CD14-positive monocyte (primary cell): ENCODE results near the gene AGPAT2. TPM values are rescaled to one million over a fixed set of nuclear protein-coding genes. Genes with fewer than 3 reads are reported as not detected.
A peak's percentile ranks its signal among the peaks of the same experiment; 100 is the strongest.

Source experiments
- DNase-seq, 3 donors: peaks; one replicate each; pipeline ENCODE4 v3.0.0-alpha.2; 2011 to 2022
- H2AFZ ChIP-seq: 2 replicates; pipeline ENCODE4 v1.6.0; 2012; ENCODE audit warnings: mild to moderate bottlenecking, low read depth, low read length, inconsistent platforms; ENCODE audit not compliant: insufficient read depth, poor library complexity, severe bottlenecking
- H3K27ac ChIP-seq, 2 donors: 1 replicate in 1 of 2; 2 replicates in 1 of 2; pipeline ENCODE4 v1.5.1; 2012 to 2013; ENCODE audit warnings: low read length in 2 of 2, control low read depth in 1 of 2, inconsistent platforms in 1 of 2, low read depth in 1 of 2, mild to moderate bottlenecking in 1 of 2
- H3K27me3 ChIP-seq, 2 donors: one replicate each; pipeline versions ENCODE4 v1.6.0 to v1.6.1; 2011 to 2013; ENCODE audit warnings: low read length in 2 of 2; ENCODE audit not compliant: control insufficient read depth in 2 of 2, insufficient read depth in 2 of 2
- H3K36me3 ChIP-seq, 2 donors: replicated peaks in 1 of 2; 1 replicate in 1 of 2; 2 replicates in 1 of 2; pipeline versions ENCODE4 v1.5.1 to v1.6.1; 2012 to 2013; ENCODE audit warnings: low read length in 2 of 2, control low read depth in 1 of 2, inconsistent platforms in 1 of 2, mild to moderate bottlenecking in 1 of 2; ENCODE audit not compliant: insufficient read depth in 2 of 2, control insufficient read depth in 1 of 2
- H3K4me1 ChIP-seq, 2 donors: 1 replicate in 1 of 2; 2 replicates in 1 of 2; pipeline versions ENCODE4 v1.5.1 to v1.6.1; 2012 to 2013; ENCODE audit warnings: low read length in 2 of 2, control low read depth in 1 of 2, inconsistent platforms in 1 of 2, mild to moderate bottlenecking in 1 of 2, moderate library complexity in 1 of 2; ENCODE audit not compliant: insufficient read depth in 2 of 2, control insufficient read depth in 1 of 2
- H3K4me2 ChIP-seq: replicated peaks from 2 replicates; pipeline ENCODE3; 2012; ENCODE audit warnings: low read length, moderate library complexity, mild to moderate bottlenecking; ENCODE audit not compliant: poor library complexity, severe bottlenecking; ENCODE audit errors: extremely low read depth
- H3K4me3 ChIP-seq, 3 experiments: fragments of 200-600 bp in 1 of 3; sonication (generic) in 1 of 3; replicated peaks in 1 of 3; 1 replicate in 2 of 3; 2 replicates in 1 of 3; pipeline ENCODE4 v1.5.1; 2011 to 2013; ENCODE audit warnings: low read length in 3 of 3, mild to moderate bottlenecking in 3 of 3, control low read depth in 2 of 3, low read depth in 2 of 3, inconsistent platforms in 1 of 3, moderate library complexity in 1 of 3
- H3K79me2 ChIP-seq: 2 replicates; pipeline ENCODE4 v1.6.0; 2012; ENCODE audit warnings: mild to moderate bottlenecking, control low read depth, inconsistent platforms, low read length, moderate library complexity; ENCODE audit not compliant: insufficient read depth
- H3K9ac ChIP-seq: 2 replicates; pipeline ENCODE4 v1.6.0; 2017; ENCODE audit warnings: low read length, mild to moderate bottlenecking; ENCODE audit not compliant: insufficient read depth, poor library complexity, severe bottlenecking
- H3K9me3 ChIP-seq, 2 donors: replicated peaks in 1 of 2; 1 replicate in 1 of 2; 2 replicates in 1 of 2; pipeline versions ENCODE4 v1.5.1 to v1.6.1; 2012 to 2013; ENCODE audit warnings: low read length in 2 of 2, control low read depth in 1 of 2; ENCODE audit not compliant: control insufficient read depth in 1 of 2, insufficient read depth in 1 of 2
- H4K20me1 ChIP-seq: 2 replicates; pipeline ENCODE4 v1.6.0; 2012; ENCODE audit warnings: mild to moderate bottlenecking, low read length, control low read depth, moderate library complexity; ENCODE audit not compliant: insufficient read depth
- H3K27ac Mint-ChIP-seq, 7 donors: one replicate each; pipeline ENCODE4 v1.8.0; 2020; ENCODE audit warnings: mild to moderate bottlenecking in 7 of 7, mixed read lengths in 7 of 7, moderate library complexity in 6 of 7, inconsistent platforms in 2 of 7
- H3K27me3 Mint-ChIP-seq, 3 donors: one replicate each; pipeline ENCODE4 v1.8.0; 2021 to 2022; ENCODE audit warnings: low read depth in 3 of 3, mild to moderate bottlenecking in 3 of 3, mixed read lengths in 3 of 3, moderate library complexity in 3 of 3, inconsistent platforms in 1 of 3
- H3K36me3 Mint-ChIP-seq, 2 donors: one replicate each; pipeline ENCODE4 v1.8.0; 2020; ENCODE audit warnings: mixed read lengths in 2 of 2, inconsistent platforms in 1 of 2, mild to moderate bottlenecking in 1 of 2
- H3K4me1 Mint-ChIP-seq: one replicate; pipeline ENCODE4 v1.8.0; 2020; ENCODE audit warnings: mild to moderate bottlenecking, mixed read lengths
- H3K4me3 Mint-ChIP-seq, 2 donors: one replicate each; pipeline ENCODE4 v1.8.0; 2020; ENCODE audit warnings: mild to moderate bottlenecking in 2 of 2, mixed read lengths in 2 of 2, moderate library complexity in 1 of 2
- H3K9me3 Mint-ChIP-seq, 7 donors: one replicate each; pipeline ENCODE4 v1.8.0; 2020 to 2022; ENCODE audit warnings: mixed read lengths in 7 of 7, mild to moderate bottlenecking in 6 of 7, moderate library complexity in 6 of 7, inconsistent platforms in 2 of 7
- CTCF ChIP-seq: fragments of 200-600 bp; IDR thresholded peaks from one replicate; pipeline ENCODE4 v1.8.0; 2022; ENCODE audit warnings: antibody characterized with exemption, mild to moderate bottlenecking
- WGBS: methylation state at CpG from one replicate; pipeline ENCODE4 v1.1.5; 2013; ENCODE audit warnings: missing lambda C conversion rate; ENCODE audit not compliant: insufficient coverage; 5-methylcytosine and 5-hydroxymethylcytosine counted together
- intact Hi-C, 2 donors: fragments of 100-400 bp; cut with micrococcal nuclease; formaldehyde crosslinking; loops; one replicate each; pipeline versions ENCODE4 v1.15.0 to v1.15.1; 2023
- polyA plus RNA-seq, 3 donors: library from polyadenylated mRNA; depleted of rRNA in 1 of 3; unstranded in 2 of 3; stranded (reverse) in 1 of 3; fragments of 300-500 nt in 2 of 3; fragments of >200 nt in 1 of 3; fragmentation: Illumina TruSeq in 2 of 3; gene quantifications; 1 replicate in 2 of 3; 2 replicates in 1 of 3; pipeline ENCODE4 v1.2.3, GENCODE V29; 2012 to 2021

Gene AGPAT2
- polyA plus RNA-seq, 3 donors: 80.1 to 139 (median 116) TPM

- H3K4me1 ChIP-seq: peaks cover 41 to 61% of the 10 kb centered on the region in 2 donors
- Mint-ChIP-seq H3K36me3 (peaks cover 0 to 12% of the 10 kb centered on the region in 2 donors), H3K4me3 (no peak overlapping the region), H3K27me3 (no peaks in the 10 kb centered on the region), H3K9me3 (peaks cover 0 to 3% (median 0%) of the 10 kb centered on the region in 7 donors), H3K27ac (no peak overlapping the region), H3K4me1 (peaks cover 41% of the 10 kb centered on the region)
- H3K9ac ChIP-seq: no peak overlapping the region
- no peak overlapping the region for H3K4me2 ChIP-seq
- no peaks in the 10 kb centered on the region for H3K27me3 ChIP-seq
- intact Hi-C loops: no loop called here
- no peak for TF ChIP-seq CTCF
- no peak overlapping the region for H3K4me3 ChIP-seq
- 93% methylated on average over 13 of the region's 15 CpGs for WGBS
- no peak for DNase-seq
- peak overlapping the region in 1 of 2 donors; percentile 16 for H3K27ac ChIP-seq
- no peaks in the 10 kb centered on the region for H3K9me3 ChIP-seq
- peaks cover 66% of the 10 kb centered on the region for H3K79me2 ChIP-seq
- H4K20me1 ChIP-seq: peaks cover 59% of the 10 kb centered on the region
- no peak overlapping the region for H2AFZ ChIP-seq
- peaks cover 0 to 13% of the 10 kb centered on the region in 2 donors for H3K36me3 ChIP-seq
These were observed 2.9 kb downstream of the AGPAT2 start for GRCh38 chr9:136684339-136684738.

- peaks cover 71% of the 10 kb centered on the region for H3K79me2 ChIP-seq
- H3K9me3 ChIP-seq: no peaks in the 10 kb centered on the region
- no peak overlapping the region for H3K4me3 ChIP-seq
- intact Hi-C loops: no loop called here
- no peak overlapping the region for H3K27ac ChIP-seq
- 98% methylated on average over 13 of the region's 14 CpGs for WGBS
- no peak for TF ChIP-seq CTCF
- H3K4me2 ChIP-seq: no peak overlapping the region
- peaks cover 47 to 67% of the 10 kb centered on the region in 2 donors for H3K4me1 ChIP-seq
- H3K9me3 Mint-ChIP-seq: peaks cover 0 to 3% (median 0%) of the 10 kb centered on the region in 7 donors
- H3K36me3 ChIP-seq: peaks cover 0 to 13% of the 10 kb centered on the region in 2 donors
- peaks cover 65% of the 10 kb centered on the region for H4K20me1 ChIP-seq
- H3K9ac ChIP-seq: no peak overlapping the region
- H3K4me3 Mint-ChIP-seq: no peak overlapping the region
- H2AFZ ChIP-seq: no peak overlapping the region
- H3K27ac Mint-ChIP-seq: no peak overlapping the region
- H3K27me3 ChIP-seq: no peaks in the 10 kb centered on the region
- peaks cover 45% of the 10 kb centered on the region for H3K4me1 Mint-ChIP-seq
- no peak for DNase-seq
- peaks cover 0 to 12% of the 10 kb centered on the region in 2 donors for H3K36me3 Mint-ChIP-seq
- H3K27me3 Mint-ChIP-seq: no peaks in the 10 kb centered on the region
These were observed 3.5 kb downstream of the AGPAT2 start for GRCh38 chr9:136683755-136684154.
